Natural killer cell treated with Interleukin-12 subunit alpha and Interleukin-12 subunit beta and Interleukin-15 and Interleukin-18, amount 100 ng/mL, for 72 hours (primary cell): ENCODE results near the gene NNAT. TPM values are rescaled to one million over a fixed set of nuclear protein-coding genes. Genes with fewer than 3 reads are reported as not detected.

Experiments
- ATAC-seq, 2 donors: fragments of 150-1000 bp; cut with Tn5 transposase in 1 of 2; sonication (Bioruptor Pico), chemical (Tn5 transposase) in 1 of 2; 2 replicates each; pipeline ENCODE4 v1.10.0; 2021
- DNase-seq: peaks from one replicate; pipeline ENCODE4 v3.0.0; 2022; ENCODE audit warnings: low spot score
- H3K27ac Mint-ChIP-seq, 2 donors: 1 replicate in 1 of 2; 2 replicates in 1 of 2; pipeline ENCODE4 v1.8.0; 2022; ENCODE audit warnings: mixed read lengths in 2 of 2, mild to moderate bottlenecking in 1 of 2, moderate library complexity in 1 of 2
- H3K27me3 Mint-ChIP-seq, 2 donors: 1 replicate in 1 of 2; 2 replicates in 1 of 2; pipeline ENCODE4 v1.8.0; 2022; ENCODE audit warnings: mixed read lengths in 2 of 2
- H3K36me3 Mint-ChIP-seq: one replicate; pipeline ENCODE4 v1.8.0; 2022; ENCODE audit warnings: mixed read lengths
- H3K4me1 Mint-ChIP-seq, 2 donors: 1 replicate in 1 of 2; 2 replicates in 1 of 2; pipeline ENCODE4 v1.8.0; 2022; ENCODE audit warnings: low read depth in 2 of 2, mixed read lengths in 2 of 2, mild to moderate bottlenecking in 1 of 2
- H3K4me3 Mint-ChIP-seq: one replicate; pipeline ENCODE4 v1.8.0; 2022; ENCODE audit warnings: mixed read lengths
- H3K9me3 Mint-ChIP-seq: 2 replicates; pipeline ENCODE4 v1.8.0; 2022; ENCODE audit warnings: mixed read lengths
- total RNA-seq, 2 donors: library from RNA; stranded (reverse); gene quantifications; one replicate each; pipeline ENCODE4 v1.2.3, GENCODE V29; 2022

Gene NNAT
- total RNA-seq, 2 donors from 2014 or later: 0.53 to 0.71 TPM

GRCh38 chr20:37523911-37524700, 3.1 kb downstream of the NNAT start:
- ATAC-seq (no peak), DNase-seq (no peak)
- H3K4me3 Mint-ChIP-seq: no peak overlapping the region
- peaks cover 4% of the 10 kb centered on the region for H3K36me3 Mint-ChIP-seq
- peaks cover 0 to under 1% of the 10 kb centered on the region in 2 donors for H3K27me3 Mint-ChIP-seq
- H3K9me3 Mint-ChIP-seq: no peaks in the 10 kb centered on the region
- H3K27ac Mint-ChIP-seq: peak overlapping the region in 1 of 2 donors; percentile 45
- peaks cover 51 to 57% of the 10 kb centered on the region in 2 donors for H3K4me1 Mint-ChIP-seq

GRCh38 chr20:37524859-37525708, 4.0 kb downstream of the NNAT start:
- Mint-ChIP-seq H3K27ac (peak overlapping the region; percentile 45 to 99), H3K36me3 (peaks cover 4% of the 10 kb centered on the region), H3K4me3 (peak overlapping the region; percentile 89), H3K9me3 (no peaks in the 10 kb centered on the region), H3K4me1 (peaks cover 54 to 59% of the 10 kb centered on the region in 2 donors), H3K27me3 (peaks cover 0 to 4% of the 10 kb centered on the region in 2 donors)
- ATAC-seq (no peak), DNase-seq (no peak)

GRCh38 chr20:37525810-37526209, 4.8 kb downstream of the NNAT start:
- no peak for ATAC-seq
- DNase-seq: no peak
- Mint-ChIP-seq H3K9me3 (no peaks in the 10 kb centered on the region), H3K27ac (peak overlapping the region; percentile 45 to 99), H3K27me3 (peaks cover 0 to 4% of the 10 kb centered on the region in 2 donors), H3K4me3 (peak overlapping the region; percentile 89), H3K4me1 (peaks cover 48 to 54% of the 10 kb centered on the region in 2 donors), H3K36me3 (peaks cover 4% of the 10 kb centered on the region)

- Mint-ChIP-seq H3K4me3 (peak overlapping the region; percentile 89), H3K4me1 (peaks cover 48 to 54% of the 10 kb centered on the region in 2 donors), H3K9me3 (no peaks in the 10 kb centered on the region)
These were observed 5.3 kb downstream of the NNAT start for GRCh38 chr20:37526238-37526838.

GRCh38 chr20:37526839-37527637, 6.0 kb downstream of the NNAT start:
- H3K4me3 Mint-ChIP-seq: peak overlapping the region; percentile 89
- ATAC-seq: no peak
- H3K27ac Mint-ChIP-seq: peak overlapping the region; percentile 99
- H3K4me1 Mint-ChIP-seq: peaks cover 45 to 54% of the 10 kb centered on the region in 2 donors
- H3K27me3 Mint-ChIP-seq: peaks cover 0 to 4% of the 10 kb centered on the region in 2 donors
- no peaks in the 10 kb centered on the region for H3K9me3 Mint-ChIP-seq
- H3K36me3 Mint-ChIP-seq: no peaks in the 10 kb centered on the region
- no peak for DNase-seq

More at GRCh38 chr20:37526238-37526838, 5.3 kb downstream of the NNAT start:
- Mint-ChIP-seq H3K36me3 (peaks cover 4% of the 10 kb centered on the region), H3K27ac (peak overlapping the region; percentile 99), H3K27me3 (peaks cover 0 to 4% of the 10 kb centered on the region in 2 donors)
- no peak for DNase-seq
- no peak for ATAC-seq

GRCh38 chr20:37527638-37528445, 6.8 kb downstream of the NNAT start, which contains the start of gene BLCAP:
BLCAP (minus strand) TSS chr20:37527876; CDS start chr20:37519174, 8,702 bp downstream.
- Mint-ChIP-seq H3K4me1 (peaks cover 45 to 54% of the 10 kb centered on the region in 2 donors), H3K9me3 (no peaks in the 10 kb centered on the region), H3K27me3 (peaks cover 0 to 4% of the 10 kb centered on the region in 2 donors), H3K4me3 (peak within 1 kb of the TSS; percentile 89), H3K36me3 (no peaks in the 10 kb centered on the region), H3K27ac (peak within 1 kb of the TSS; percentile 99)
- peak; percentile 94 to 95 for ATAC-seq
- peak; percentile 91 for DNase-seq

- no peaks in the 10 kb centered on the region for H3K9me3 Mint-ChIP-seq
- peak overlapping the region; percentile 89 for H3K4me3 Mint-ChIP-seq
These were observed 7.6 kb downstream of the NNAT start for GRCh38 chr20:37528446-37529213.

GRCh38 chr20:37529214-37529967, 8.3 kb downstream of the NNAT start:
- ATAC-seq (no peak), DNase-seq (no peak)
- peak overlapping the region in 1 of 2 donors; percentile 99 for H3K27ac Mint-ChIP-seq
- no peaks in the 10 kb centered on the region for H3K9me3 Mint-ChIP-seq
- H3K36me3 Mint-ChIP-seq: no peaks in the 10 kb centered on the region
- peak overlapping the region; percentile 89 for H3K4me3 Mint-ChIP-seq
- H3K27me3 Mint-ChIP-seq: peaks cover 0 to 4% of the 10 kb centered on the region in 2 donors
- H3K4me1 Mint-ChIP-seq: peaks cover 37 to 43% of the 10 kb centered on the region in 2 donors

More at GRCh38 chr20:37528446-37529213, 7.6 kb downstream of the NNAT start:
- Mint-ChIP-seq H3K27me3 (peaks cover 0 to 4% of the 10 kb centered on the region in 2 donors), H3K27ac (peak overlapping the region; percentile 99), H3K36me3 (no peaks in the 10 kb centered on the region), H3K4me1 (peaks cover 40 to 49% of the 10 kb centered on the region in 2 donors)
- ATAC-seq (no peak), DNase-seq (no peak)

- H3K9me3 Mint-ChIP-seq: no peaks in the 10 kb centered on the region
- no peak for DNase-seq
These were observed 9.0 kb downstream of the NNAT start for GRCh38 chr20:37529968-37530600.

GRCh38 chr20:37530696-37531095, 9.6 kb downstream of the NNAT start:
- DNase-seq: no peak
- H3K4me3 Mint-ChIP-seq: no peak overlapping the region
- no peaks in the 10 kb centered on the region for H3K36me3 Mint-ChIP-seq
- H3K9me3 Mint-ChIP-seq: no peaks in the 10 kb centered on the region
- peaks cover 0 to 4% of the 10 kb centered on the region in 2 donors for H3K27me3 Mint-ChIP-seq
- ATAC-seq: no peak
- H3K27ac Mint-ChIP-seq: no peak overlapping the region
- peaks cover 28 to 35% of the 10 kb centered on the region in 2 donors for H3K4me1 Mint-ChIP-seq

More at GRCh38 chr20:37529968-37530600, 9.0 kb downstream of the NNAT start:
- no peaks in the 10 kb centered on the region for H3K36me3 Mint-ChIP-seq
- no peak overlapping the region for H3K27ac Mint-ChIP-seq
- no peak overlapping the region for H3K4me3 Mint-ChIP-seq
- peaks cover 34 to 41% of the 10 kb centered on the region in 2 donors for H3K4me1 Mint-ChIP-seq
- peaks cover 0 to 4% of the 10 kb centered on the region in 2 donors for H3K27me3 Mint-ChIP-seq
- no peak for ATAC-seq

GRCh38 chr20:37531856-37532255, 10.8 kb downstream of the NNAT start:
- no peak overlapping the region for H3K27ac Mint-ChIP-seq
- ATAC-seq (no peak), DNase-seq (no peak)
- H3K4me1 Mint-ChIP-seq: peaks cover 19 to 24% of the 10 kb centered on the region in 2 donors
- H3K27me3 Mint-ChIP-seq: peaks cover 0 to 6% of the 10 kb centered on the region in 2 donors
- no peaks in the 10 kb centered on the region for H3K36me3 Mint-ChIP-seq
- no peaks in the 10 kb centered on the region for H3K9me3 Mint-ChIP-seq
- no peak overlapping the region for H3K4me3 Mint-ChIP-seq
